Esophagus muscularis mucosa (tissue), 4 donors: ENCODE measurements around the gene CGB1. TPM values are rescaled to one million over a fixed set of nuclear protein-coding genes. Genes with fewer than 3 reads are reported as not detected.
A peak's percentile ranks its signal among the peaks of the same experiment; 100 is the strongest.

Experiments used
- DNase-seq: peaks from one replicate; pipeline ENCODE4 v3.0.0-alpha.2; 2017; ENCODE audit errors: extremely low spot score
- H3K27ac ChIP-seq, 4 donors: fragments of 200-600 bp; sonication (generic); replicated peaks in 1 of 4; 1 replicate in 3 of 4; 2 replicates in 1 of 4; pipeline ENCODE4 v1.5.1; 2016 to 2019; ENCODE audit warnings: mild to moderate bottlenecking in 1 of 4
- H3K27me3 ChIP-seq, 4 donors: fragments of 200-600 bp; sonication (generic); one replicate each; pipeline versions ENCODE4 v1.5.1 to v1.6.0; 2016 to 2019
- H3K36me3 ChIP-seq, 4 donors: fragments of 200-600 bp; sonication (generic); one replicate each; pipeline ENCODE4 v1.5.1; 2016 to 2019
- H3K4me1 ChIP-seq, 4 donors: fragments of 200-600 bp; sonication (generic); one replicate each; pipeline ENCODE4 v1.5.1; 2016 to 2019
- H3K4me3 ChIP-seq, 4 donors: fragments of 200-600 bp; sonication (generic); 1 replicate in 2 of 4; 2 replicates in 2 of 4; pipeline ENCODE4 v1.5.1; 2016 to 2019; ENCODE audit warnings: mild to moderate bottlenecking in 4 of 4, moderate library complexity in 1 of 4
- H3K9me3 ChIP-seq, 4 donors: fragments of 200-600 bp; sonication (generic); 1 replicate in 3 of 4; 2 replicates in 1 of 4; pipeline ENCODE4 v1.5.1; 2016 to 2019
- CTCF ChIP-seq, 3 experiments: fragments of 200-600 bp in 2 of 3; fragments of 450-650 bp in 1 of 3; sonication (generic) in 2 of 3; IDR thresholded peaks; one replicate each; pipeline ENCODE4 v1.5.1; 2017 to 2019; ENCODE audit warnings: antibody characterized with exemption in 3 of 3, mild to moderate bottlenecking in 2 of 3, moderate library complexity in 1 of 3
- EP300 ChIP-seq: sonication (generic); formaldehyde crosslinking; IDR thresholded peaks from one replicate; pipeline ENCODE4 v1.6.1; 2017; ENCODE audit warnings: antibody characterized with exemption
- POLR2A ChIP-seq: fragments of 450-650 bp; IDR thresholded peaks from one replicate; pipeline ENCODE4 v1.6.1; 2017; ENCODE audit warnings: antibody characterized with exemption, moderate library complexity, mild to moderate bottlenecking, low read depth
- POLR2AphosphoS5 ChIP-seq, 2 donors: sonication (generic); formaldehyde crosslinking; IDR thresholded peaks; one replicate each; pipeline ENCODE4 v1.6.1; 2017; ENCODE audit warnings: antibody characterized with exemption in 2 of 2
- WGBS: methylation state at CpG from one replicate; pipeline ENCODE4 v1.1.5; 2018; 5-methylcytosine and 5-hydroxymethylcytosine counted together
- intact Hi-C: fragments of 100-400 bp; cut with DNase I; formaldehyde crosslinking; loops from one replicate; pipeline ENCODE4 v1.15.1; 2023
- total RNA-seq, 4 donors: library from RNA; depleted of rRNA; stranded (reverse); fragments of >200 nt; gene quantifications; one replicate each; pipeline versions ENCODE4 v1.1.0 to v1.2.1, GENCODE V29; 2016

Gene CGB1
- total RNA-seq, 4 donors from 2014 or later = not detected

- Histone ChIP-seq H3K4me3 (no peak overlapping the region), H3K4me1 (no peaks in the 10 kb centered on the region), H3K9me3 (no peaks in the 10 kb centered on the region), H3K36me3 (peaks cover 44 to 92% (median 78%) of the 10 kb centered on the region in 4 donors), H3K27ac (no peak overlapping the region), H3K27me3 (no peaks in the 10 kb centered on the region)
- TF ChIP-seq EP300 (no peak), POLR2AphosphoS5 (IDR thresholded peaks at IDR 0.05) (no peak), CTCF (IDR thresholded peaks at IDR 0.05) (no peak), POLR2A (no peak)
- intact Hi-C loops = no loop called here
- no peak for DNase-seq
- 92% methylated on average over 7 of the region's 7 CpGs for WGBS
These were observed 31.6 kb downstream of the CGB1 start for GRCh38 chr19:49004964-49005614.

DNA sequence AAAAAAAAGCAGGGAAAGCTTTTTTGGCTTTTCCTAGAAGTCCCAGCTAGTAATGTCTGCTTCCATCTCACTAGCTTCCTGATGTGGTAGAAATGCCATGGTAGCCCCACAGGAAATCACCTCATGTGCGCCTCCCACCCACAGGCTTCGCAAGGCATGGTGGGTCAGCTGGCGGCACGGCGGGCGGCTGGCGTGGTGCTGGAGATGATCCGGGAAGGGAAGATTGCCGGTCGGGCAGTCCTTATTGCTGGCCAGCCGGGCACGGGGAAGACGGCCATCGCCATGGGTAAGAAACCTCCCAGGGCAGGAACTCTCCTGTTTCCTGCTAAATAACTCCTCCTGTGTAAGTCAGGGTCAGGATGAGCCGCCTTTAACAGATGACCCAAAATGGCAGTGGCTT, 32.6 kb downstream of the CGB1 start:
- Histone ChIP-seq H3K9me3 (no peaks in the 10 kb centered on the region), H3K4me1 (peaks cover 0 to 6% (median 2%) of the 10 kb centered on the region in 4 donors), H3K36me3 (peaks cover 35 to 83% (median 73%) of the 10 kb centered on the region in 4 donors), H3K27ac (no peak overlapping the region), H3K4me3 (no peak overlapping the region), H3K27me3 (no peaks in the 10 kb centered on the region)
- intact Hi-C loops = no loop called here
- no peak for DNase-seq
- TF ChIP-seq POLR2A (no peak), CTCF (IDR thresholded peaks at IDR 0.05) (no peak), POLR2AphosphoS5 (IDR thresholded peaks at IDR 0.05) (no peak), EP300 (no peak)
- WGBS = 97% methylated on average over 15 of the region's 15 CpGs

DNA sequence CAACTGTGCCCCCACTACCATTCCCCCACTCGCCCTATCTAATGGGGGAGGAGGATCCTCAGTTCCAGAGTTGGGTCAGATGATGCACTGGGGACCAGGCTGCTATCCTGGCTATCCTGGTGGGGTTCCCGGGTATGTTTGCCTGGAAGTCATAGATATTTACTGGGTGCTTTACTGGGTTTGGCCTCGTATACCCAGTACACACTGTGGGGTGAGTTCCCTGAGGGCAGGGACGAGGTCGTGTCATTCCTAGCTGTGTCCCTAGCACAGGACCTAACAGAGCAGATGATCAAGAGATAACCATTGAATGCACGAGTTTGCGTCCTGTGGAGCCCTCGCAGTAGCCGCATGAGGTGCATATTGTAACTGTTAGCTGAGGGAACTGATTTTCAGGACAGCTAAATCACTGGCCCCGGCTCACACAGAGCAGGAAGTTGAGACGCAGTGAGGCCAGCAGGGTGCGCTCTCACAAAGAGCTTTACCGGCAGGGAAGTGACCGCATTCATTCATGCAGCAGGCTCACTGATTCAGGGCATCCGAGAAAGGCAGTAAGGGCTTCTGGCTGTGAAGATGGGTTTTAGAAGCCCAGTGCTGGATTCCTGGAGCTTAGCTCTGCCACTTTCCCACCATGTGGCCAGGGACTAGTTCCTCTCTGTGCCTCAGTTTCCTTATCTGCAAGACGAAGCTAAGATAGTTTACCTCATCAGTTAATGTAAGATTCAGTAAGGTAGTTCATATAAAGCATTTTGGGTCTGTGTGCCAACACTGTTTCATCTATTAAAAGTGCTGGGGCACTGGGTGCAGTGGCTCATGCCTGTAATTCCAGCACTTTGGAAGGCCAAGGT, 37.0 kb downstream of the CGB1 start:
- DNase-seq = no peak
- Histone ChIP-seq H3K27me3 (no peaks in the 10 kb centered on the region), H3K4me3 (no peak overlapping the region), H3K36me3 (peaks cover 15 to 40% (median 33%) of the 10 kb centered on the region in 4 donors), H3K27ac (no peak overlapping the region), H3K4me1 (peaks cover 3 to 15% (median 11%) of the 10 kb centered on the region in 4 donors), H3K9me3 (no peaks in the 10 kb centered on the region)
- peak; percentile 34 to 62 (median 38) for TF ChIP-seq CTCF (IDR thresholded peaks at IDR 0.05)
- no peak for TF ChIP-seq POLR2A
- intact Hi-C loops = no loop called here
- 65% methylated on average over 10 of the region's 16 CpGs for WGBS

GRCh38 chr19:48997972-48998371, 38.7 kb downstream of the CGB1 start:
- Histone ChIP-seq H3K9me3 (no peaks in the 10 kb centered on the region), H3K27ac (no peak overlapping the region), H3K27me3 (no peaks in the 10 kb centered on the region), H3K4me1 (peaks cover 10 to 24% (median 20%) of the 10 kb centered on the region in 4 donors), H3K4me3 (no peak overlapping the region), H3K36me3 (peaks cover 0 to 23% (median 17%) of the 10 kb centered on the region in 4 donors)
- no peak for TF ChIP-seq EP300
- peak in 1 of 3 experiments; percentile 25 for TF ChIP-seq CTCF (IDR thresholded peaks at IDR 0.05)
- no peak for TF ChIP-seq POLR2A
- WGBS = 87% methylated on average over 4 of the region's 5 CpGs
- intact Hi-C loops = no loop called here
- no peak for DNase-seq
